Fibroblast of the conjunctiva (primary cell): ENCODE data around the gene RCOR2.
"Not testable (repeated sequence)": the region's sequence is repeated elsewhere in the genome, so short reads cannot be mapped to it uniquely, and the experiment has no call there.

ENCODE experiments used
- DNase-seq: peaks from one replicate; pipeline ENCODE4 v3.0.0-alpha.2; 2010; ENCODE audit warnings: low read depth

Gene RCOR2

DNA sequence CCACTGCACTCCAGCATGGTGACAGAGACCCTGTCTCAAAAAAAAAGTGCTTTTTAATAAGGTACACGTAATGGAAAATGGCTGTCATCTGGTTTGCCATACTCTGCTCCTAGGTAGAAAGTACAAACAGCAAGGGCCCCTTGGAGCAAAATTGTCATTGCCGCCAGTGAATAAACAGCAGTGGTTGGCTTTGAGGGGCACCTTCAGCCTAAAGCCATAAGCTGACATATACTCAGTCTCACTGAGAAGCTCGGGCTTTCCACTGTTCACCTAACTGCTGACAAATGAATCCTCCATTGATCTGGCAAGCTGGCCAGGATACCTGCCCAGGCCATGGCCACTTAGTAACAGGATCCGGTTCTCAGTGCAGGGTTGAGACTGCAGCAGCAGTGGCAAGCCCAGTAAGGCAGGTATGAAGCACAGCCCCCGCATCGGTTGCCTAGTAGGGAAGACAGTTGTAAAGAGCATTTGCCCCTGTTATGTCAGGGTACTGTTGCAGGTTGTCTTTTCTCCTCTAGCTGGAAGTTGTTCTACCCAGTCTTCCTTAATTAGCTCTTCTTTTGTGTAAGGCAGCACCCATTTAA, 39.2 kb downstream of the RCOR2 start:
- no peak for DNase-seq

DNA sequence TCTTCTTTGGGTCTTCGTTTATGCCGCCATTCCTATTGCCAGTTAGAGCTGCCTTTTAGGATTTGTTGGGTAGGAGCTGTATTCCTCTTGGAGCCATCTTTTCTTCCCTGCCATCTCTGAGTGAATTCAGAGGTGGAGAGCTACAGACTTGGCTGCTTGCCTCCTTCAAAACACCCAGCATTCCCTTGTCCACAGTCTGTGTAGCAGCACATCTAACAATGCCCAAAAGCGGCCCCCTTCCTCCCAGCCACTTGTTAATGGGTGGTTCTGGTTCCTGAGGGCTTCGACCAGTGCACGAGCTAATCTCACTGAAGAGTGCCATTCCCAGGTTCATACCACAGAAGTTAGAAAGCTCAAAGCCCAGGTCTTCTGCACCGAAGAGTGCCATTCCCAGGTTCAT, 40.3 kb downstream of the RCOR2 start:
- DNase-seq = no peak

DNA sequence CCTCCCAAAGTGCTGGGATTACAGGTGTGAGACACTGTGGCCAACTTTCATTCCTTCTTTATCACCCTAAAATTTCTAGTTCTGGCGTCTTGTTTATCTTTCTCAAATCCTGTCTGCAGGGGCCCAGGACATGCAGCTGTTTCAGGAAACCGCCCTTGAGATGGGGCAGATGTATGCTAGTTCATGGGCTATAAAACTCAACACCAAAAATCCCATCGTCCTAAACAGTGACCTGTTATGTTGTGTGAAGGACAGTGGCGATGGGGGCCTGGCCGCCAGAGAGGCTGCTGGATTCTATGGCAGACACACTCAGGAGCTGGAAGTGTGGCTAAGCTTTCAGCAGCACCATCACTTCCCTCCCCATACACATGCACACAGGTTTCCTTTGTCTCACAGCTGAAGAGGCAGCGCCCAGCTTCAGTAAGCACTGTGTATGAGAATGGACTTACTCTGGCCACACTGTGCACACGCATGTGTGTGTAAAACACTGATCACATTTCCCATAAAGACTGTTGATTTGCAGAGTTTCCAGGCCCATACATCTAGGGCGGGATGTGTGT, 41.4 kb downstream of the RCOR2 start:
- no peak for DNase-seq

DNA sequence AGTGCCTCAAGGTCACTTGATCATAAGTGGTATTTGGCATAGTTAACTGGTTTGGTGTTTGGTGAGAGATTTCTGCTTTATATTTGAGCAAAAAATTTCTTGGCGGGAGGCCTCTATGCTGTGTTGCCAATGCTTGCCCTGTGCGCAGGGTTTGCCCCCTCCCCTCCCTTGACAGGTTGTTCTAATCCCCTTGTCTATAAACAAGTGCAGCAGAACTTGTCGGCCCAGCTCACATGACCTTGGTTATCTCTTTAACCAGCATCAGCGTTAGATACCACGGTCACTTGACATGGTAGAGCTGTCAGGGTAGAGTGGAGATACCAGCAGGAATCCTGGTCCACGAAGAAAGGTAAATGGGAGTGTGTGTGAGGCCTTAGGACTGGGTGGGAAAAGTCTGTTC, 42.5 kb downstream of the RCOR2 start:
- no peak for DNase-seq

- DNase-seq = no peak
Measured at GRCh38 chr11:63873311-63873710, 43.7 kb downstream of the RCOR2 start.

DNA sequence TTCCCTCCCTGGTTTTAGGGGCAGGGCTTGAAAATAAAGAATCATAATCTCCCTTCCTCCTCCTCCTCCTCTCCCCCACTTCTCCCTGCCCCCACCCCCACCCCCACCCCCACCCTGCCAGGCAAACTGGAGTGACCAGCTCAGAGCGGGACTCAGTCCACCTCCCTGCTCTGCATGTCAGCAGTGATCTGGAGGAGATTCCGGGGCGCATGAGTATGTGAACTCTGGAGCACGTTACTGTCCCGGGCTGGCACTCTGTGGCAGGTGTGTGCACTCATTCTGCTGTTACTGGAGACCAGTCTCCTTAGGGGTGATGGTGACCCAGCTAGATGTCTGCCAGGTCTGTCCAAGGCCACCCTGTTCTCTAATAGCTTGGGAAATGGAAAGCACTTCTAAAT, 44.2 kb downstream of the RCOR2 start:
- DNase-seq = no peak

GRCh38 chr11:63871962-63872799, 44.8 kb downstream of the RCOR2 start:
- DNase-seq = peak; percentile 67

DNA sequence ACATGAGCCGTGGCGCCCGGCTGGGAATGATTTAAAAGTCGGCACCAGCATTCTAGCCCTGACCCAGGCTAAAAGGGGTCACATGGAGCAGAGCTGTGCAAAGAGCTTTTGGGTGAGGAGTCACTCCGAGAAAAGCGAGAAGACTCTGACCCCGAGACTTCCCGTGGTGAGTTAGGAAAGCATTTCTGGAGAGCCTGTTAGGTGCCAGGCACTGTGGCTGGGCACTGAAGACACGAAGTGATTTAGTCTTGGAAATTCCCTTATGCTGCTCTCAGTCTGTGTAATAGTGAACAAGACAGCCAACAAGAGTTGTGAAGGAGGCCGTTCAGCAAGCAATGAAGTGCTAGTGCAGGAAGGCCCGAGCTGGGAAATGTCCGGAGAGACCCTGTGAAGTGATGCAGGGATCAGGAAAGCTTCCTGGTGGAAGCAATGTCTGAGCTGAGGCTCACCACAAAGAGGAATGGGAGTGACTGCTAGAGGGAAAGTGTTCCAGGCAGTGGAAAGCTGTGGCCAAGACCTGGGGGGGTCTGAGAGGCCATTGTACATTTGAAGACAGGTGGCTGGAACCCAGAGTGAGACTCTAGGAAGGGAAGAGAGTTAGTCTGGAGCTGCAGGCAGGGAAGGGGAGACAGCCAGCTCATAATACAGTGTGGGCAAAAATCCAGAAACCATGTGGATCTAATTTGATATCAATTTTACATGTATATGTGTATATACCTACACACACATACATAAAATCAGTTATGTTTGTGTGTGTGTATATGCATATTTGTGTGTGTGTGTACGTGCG, 46.4 kb downstream of the RCOR2 start:
- DNase-seq = no peak

DNA sequence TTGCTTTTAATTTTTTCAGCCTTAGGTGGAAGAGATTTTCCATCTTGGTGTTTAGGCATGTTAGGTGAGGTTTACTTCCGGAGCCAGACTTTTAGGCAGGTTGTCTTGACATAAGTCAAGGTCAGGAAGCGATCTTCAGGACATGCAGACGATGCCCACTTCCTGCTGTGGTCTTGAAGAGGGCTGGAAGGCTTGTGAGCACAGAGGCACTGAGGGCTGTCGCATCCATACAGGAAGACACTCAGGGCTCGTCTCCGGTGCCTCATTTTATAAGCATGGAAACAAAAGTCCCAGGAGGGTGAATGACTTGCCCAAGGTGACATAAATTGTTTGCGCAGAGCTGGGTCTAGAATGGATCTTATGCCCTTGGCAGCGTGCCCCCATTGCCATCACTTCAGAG, 47.3 kb downstream of the RCOR2 start:
- no peak for DNase-seq

DNA sequence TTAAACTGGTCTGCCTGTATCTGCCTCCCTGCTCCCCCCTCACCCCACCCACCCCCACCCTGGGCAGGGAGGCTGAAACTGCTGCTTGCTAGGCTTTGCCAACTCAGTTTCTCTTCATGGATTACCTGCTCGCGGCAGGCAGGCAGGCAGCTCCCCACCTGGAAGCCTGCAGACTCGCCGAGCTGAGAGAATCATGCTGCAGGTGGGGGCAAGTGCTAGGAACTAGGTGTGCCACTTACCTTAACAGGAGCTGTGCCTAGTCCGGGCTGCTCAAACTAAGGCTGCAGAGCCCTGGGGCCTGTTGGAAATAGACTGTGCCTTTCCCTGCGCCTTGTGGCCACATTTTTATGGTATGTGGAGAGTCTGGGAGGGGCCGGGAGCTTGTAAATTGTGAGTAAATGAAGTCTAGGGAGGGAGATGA, 47.8 kb downstream of the RCOR2 start:
- DNase-seq = no peak

DNA sequence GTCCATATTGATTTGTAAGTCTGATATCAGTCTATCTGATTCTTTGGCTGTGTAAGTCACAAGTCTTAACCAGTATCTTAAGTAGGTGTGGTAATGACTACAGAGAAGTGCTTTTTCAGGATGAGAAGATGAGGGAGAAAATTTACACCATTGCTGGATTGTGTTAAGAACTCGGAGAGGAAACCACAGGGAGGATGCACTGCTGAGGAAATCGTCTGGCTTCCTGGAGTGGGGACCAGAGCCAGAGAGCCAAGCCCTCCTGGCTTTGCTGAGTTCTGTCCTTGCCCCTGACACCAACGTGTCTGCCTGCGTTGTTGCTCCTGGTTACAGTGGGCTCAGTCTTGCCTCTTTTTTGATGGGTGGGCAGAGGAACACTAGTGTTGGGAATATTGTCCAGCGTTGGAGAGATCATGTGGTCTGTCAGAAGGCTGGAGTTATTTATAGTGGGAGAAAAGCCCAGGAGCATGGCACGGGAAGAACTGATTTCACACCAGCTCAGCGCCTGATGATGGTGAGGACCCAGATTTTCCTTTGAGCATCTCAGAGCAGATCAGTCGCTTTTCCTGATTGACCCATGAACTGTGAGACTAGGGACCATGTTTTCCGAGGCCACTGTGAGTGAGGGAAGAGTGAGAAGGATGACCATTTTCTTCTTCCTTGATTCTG, 48.4 kb downstream of the RCOR2 start:
- no peak for DNase-seq

GRCh38 chr11:63867511-63867910, 49.5 kb downstream of the RCOR2 start:
- DNase-seq = no peak

DNA sequence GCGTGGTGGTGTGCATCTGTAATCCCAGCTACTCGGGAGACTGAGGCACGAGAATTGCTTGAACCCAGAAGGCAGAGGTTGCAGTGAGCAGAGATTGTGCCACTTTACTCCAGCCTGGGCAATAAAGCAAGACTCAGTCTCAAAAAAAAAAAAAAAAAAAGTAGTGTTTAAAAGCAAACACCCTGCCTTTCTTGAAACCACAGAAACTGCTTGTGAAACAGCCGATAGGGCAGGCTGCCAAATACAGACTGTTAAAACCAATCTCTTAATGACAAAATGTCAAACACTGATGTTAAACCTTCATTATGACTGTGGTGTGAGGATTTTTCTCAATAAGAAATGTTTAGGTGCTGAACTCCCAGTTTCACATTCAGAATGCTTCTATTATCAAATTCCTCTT, 50.8 kb downstream of the RCOR2 start:
- DNase-seq = no peak

GRCh38 chr11:63863620-63864019, 53.3 kb downstream of the RCOR2 start:
- DNase-seq = not testable (repeated sequence)

DNA sequence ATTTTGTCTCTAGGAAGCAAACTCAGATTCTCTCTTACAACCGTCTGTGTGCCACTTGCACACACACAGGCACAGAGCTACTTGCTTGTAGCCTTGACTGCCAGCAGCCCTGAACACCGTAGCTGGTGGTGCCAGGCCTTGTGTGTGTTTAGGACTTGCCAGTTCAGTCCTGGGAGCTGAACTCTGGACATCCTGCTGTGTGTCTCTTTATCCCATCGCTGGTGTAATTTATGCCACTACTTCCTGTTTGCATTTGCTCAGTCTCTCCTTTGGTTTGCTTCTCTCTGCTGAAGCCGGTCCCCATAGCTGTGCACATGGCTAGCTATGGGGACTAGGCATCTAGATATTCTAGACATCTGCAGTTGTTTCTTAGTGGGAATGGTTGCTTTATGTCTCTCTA, 54.0 kb downstream of the RCOR2 start:
- DNase-seq = no peak
